ENCODE results near the gene TSSC4.
"Not testable (repeated sequence)": the region's sequence is repeated elsewhere in the genome, so short reads cannot be mapped to it uniquely, and the experiment has no call there.

The TSSC4 gene

DNA sequence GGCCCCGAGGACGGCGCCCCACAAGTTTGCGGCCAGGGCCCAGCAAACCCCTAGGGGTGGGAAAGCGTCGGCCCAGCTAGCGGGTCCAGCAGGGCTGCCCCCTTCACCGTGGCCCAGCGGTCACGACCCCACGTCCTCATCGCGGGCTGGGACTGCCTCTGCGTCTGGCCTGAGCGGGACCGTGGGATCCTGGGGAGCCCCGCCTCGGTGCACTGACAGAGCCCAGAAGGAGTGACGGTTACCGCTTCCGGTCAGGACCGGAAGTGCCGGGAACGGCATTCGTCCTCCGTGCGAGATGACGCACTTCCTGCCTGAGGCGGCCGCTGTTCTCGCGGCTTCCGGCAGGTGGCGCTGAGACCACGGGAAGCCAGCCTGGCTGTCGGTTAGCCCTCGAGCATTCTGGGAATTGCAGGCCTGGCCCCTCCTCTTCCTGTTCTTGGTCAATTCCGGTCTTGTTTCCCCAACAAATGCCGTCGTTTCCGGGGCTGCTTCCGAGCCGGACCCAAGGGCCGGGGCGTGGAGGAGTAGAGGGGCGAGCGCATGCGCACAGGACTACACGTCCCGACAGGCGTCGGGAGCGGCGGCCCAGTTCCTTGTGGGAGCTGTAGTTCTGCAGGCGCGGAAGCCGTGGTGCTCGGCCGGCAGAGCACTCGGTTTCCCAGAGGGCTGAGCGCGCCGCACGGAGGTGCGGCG lies at the start of gene TSSC4:
Gene TSSC4, plus strand, starts transcription at position 682 of the 693 bp plus-strand sequence. CDS start 1,884 bp downstream, outside the sequence.
- peak; percentile 91 to 100 (median 99) for DNase-seq

DNA sequence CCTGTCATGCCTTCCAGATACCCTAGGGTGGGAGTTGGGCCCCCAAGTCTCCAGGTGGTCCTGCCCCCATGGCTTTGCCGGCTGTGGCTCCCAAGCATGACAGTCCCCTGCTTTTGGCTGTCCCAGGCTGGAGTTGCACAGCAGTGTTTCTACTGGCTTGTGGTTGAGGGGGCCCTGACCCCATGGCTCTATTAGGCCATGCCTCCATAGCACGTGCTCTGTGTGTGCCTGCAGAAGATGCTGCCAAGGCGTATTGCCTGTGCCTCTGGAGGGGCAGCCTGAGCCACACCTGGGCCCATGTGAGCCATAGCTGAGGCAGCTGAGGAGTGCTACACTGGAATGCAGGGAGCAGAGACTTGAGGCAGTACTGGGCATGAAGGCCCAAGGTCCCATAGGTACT lies 48.8 kb upstream of the TSSC4 start:
- no peak for DNase-seq

DNA sequence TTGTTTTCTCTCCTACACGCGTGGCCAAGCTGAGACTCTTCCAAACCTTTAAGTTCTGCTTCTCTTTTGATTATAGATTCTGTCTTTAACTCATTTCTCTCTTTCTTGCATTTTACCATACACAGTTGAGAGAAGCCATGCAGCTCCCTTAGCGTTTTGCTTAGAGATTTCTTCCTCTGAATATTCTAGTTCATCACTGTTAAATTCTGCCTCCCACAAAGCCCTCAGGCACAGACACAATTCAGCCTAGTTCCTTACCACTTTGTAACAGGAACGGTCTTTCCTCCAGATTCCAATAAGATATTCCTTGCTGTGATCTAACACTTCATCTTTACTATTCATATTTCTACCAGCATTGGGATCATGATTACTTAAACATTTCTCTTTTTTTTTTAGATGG lies 48.1 kb upstream of the TSSC4 start:
- DNase-seq, result no peak

DNA sequence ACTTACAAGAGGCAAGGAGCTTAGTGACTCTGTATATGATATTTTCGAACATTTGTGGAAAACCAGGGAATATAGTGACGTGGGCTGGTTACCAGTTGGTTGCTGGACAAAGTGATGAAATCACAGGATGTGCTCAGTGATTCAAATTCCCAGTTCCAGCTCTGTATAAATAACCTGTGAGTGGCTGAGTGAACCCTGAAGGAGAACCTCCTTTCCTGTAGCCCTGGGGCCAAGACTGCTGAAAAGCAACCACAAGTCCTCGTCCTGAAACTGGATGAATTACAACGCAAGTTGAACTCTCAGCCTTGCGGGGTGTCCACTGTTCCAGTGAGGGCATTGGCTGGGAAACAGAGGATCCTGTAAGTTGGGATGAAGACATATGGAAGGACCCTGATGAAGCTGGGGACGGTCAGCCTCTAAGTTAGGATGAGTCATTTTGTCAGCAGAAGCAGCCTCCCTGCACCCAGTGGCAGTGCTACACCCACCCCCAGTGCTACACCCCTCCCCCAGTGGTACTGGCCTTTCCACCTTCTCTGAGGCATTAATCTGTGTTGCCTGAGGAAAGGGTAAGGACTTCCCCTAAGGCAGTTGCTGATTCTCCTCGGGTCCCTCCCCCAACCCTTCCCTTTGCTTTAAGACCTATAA lies 45.4 kb upstream of the TSSC4 start:
- no peak for DNase-seq

DNA sequence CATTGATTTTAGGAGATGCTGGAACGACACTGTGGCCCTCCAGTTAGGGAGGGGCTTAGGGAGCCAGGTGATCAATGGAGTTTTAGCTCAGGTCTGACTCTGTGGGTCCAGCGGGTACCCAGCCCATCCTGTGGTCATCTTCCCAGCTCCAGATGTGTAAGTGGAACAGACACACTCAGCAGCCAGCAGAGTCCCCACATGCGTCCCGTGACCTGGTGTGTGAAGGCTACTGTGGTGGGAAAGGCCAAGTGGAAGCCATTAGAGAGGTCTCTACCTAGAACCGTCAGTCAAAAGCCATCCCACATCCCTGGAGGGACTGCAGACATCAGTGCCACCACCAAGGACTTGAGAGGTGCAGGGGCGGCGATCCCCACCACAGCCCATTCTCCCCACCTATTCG lies 43.3 kb upstream of the TSSC4 start:
- no peak for DNase-seq

DNA sequence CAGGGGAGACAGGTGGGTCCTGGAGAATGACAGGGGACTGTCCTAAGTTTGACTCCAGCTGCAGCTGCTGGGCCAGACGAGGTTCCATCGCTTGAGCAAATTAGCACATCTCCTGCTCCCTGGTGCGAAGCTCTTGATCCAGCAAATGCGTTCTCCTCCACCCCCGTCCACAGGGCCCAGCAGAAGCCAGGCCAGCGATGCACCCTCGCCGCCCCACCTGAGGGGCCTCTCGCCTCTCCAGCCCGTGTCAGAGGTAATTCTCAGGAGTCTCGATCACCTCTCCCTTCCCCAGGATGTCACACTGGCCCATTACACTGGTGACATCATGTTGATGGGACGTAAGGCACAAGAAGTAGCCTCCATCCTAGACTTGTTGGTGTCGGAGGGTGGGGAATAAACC lies 42.9 kb upstream of the TSSC4 start:
- DNase-seq, result not testable (repeated sequence)

DNA sequence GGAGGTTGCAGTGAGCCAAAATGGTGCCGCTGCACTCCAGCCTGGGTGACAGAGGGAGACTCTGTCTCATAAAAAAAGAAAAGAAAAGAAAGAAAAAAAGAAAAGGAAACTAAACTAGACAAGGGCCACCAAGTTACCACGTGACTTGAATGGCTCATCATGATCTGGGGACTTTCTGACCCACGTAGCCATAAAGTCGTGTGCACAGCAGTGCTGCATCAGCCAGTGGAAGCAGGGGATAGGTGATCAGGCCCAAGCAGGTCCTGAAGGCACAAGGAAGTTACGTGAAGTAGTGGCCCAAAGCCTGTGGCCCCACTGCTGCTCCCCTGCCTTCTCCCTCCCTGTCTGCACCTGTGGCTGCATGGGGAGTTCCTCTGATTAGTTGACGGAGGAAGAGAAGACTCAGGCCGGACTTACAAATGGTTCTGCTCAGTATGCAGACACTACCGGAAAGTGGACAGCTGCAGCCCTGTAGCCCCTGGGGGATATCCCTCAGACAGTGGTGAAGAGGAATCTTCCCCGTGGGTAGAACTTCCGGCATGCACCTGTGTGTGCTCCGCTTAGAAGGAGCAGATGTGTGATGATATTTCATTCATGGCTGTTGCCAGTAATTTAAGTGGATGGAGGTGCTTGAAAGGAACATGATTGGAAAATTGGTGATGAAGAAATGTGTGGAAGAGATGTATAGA lies 41.7 kb upstream of the TSSC4 start:
- DNase-seq, result no peak

DNA sequence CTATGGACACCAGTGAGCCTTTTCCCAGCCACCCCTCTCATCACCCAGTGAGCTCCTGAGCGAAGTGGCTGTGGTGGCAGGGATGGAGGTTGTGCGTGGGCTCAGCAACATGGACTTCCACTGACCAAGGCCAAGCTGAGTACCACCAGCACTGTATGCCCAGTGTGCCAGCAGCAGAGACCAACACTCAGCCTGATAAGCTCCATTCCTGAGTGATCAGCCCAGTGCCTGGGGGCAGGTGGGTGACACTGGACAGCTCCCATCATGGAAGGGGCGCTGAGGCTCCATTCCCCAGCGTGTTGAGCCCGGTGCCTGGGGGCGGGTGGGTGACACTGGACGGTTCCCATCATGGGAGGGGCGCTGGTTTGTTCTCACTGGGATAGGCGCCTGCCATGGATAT lies 41.0 kb upstream of the TSSC4 start:
- no peak for DNase-seq

DNA sequence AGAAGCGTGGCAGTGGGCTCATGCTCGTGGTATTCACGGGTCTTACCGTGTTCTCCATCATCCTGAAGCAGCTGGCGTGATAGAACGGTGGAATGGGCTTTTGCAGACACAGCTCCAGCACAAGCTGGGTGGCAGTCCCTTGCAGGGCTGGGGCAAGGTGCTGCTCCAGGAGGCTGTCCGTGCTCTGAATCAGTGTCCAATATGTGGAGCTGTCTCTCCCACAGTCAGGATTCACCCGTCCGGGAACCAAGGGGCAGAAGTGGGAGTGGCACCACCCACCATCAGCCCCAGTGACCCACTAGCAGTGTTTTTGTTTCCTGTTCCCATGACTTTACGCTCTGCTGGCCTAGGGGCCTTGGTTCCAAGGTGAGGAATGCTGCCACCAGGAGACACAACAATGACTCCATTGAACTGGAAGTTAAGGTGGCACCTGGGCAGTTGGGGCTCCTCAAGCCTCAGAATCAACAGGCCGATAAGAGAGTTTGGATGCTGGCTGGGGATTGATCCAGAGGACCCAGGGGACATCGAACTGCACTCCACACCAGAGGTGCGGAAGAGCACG lies 40.4 kb upstream of the TSSC4 start:
- DNase-seq, result no peak

DNA sequence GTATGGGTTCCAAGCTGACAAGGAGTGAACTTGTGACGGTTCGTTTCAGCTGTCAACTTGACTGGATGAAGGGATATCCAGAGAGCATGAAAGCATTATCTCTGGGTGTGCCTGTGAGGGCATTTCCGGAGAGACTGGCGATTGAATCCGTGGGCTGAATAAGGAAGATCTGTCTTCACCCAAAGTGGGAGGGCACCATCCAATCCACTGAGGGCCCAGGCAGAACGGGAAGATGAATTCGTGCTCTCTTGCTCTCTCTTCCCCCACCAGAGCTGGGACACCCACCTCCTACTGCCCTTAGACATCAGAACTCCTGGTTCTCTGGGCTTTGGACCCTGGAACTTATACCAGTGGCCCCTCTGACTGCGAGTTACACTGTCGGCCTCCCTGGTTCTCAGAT lies 39.0 kb upstream of the TSSC4 start:
- DNase-seq, result no peak

DNA sequence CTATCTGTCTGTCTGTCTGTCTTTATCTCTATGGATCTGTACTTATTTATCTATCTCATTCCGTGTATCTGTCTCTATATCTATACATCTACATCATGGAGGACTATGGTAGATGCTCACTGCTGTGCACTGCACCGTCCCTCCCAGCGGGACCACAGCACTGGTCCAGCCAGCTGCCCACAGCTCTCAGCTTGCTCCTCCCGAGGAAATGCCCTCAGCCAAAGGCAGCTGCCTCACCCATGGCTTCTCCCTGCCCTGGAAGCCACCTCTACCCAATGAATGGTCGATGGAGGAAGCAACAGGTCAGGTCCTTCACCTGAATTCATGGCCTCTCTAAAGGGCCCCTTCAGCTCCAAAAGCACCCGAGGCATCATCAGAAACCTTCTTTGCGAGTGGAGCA lies 38.1 kb upstream of the TSSC4 start:
- DNase-seq, result no peak

DNA sequence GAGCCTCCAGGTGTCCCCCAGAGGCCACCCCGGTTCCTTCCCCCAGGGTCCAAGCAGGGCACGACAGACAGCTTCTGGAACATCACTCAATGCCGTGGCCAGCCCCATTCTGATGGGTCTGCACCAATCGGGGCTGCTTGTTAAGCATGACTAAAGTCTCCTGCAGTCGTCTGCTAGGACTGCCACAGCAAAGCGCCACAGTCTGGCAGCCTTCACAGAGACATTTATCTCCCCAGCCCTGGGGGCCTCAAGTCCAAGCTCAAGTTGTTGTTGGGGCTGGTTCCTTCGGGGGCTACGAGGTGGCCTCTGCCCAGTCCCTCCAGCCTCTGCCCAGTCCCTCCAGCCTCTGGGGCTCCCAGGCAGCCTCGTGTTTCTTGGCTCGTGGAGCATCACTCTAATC lies 37.4 kb upstream of the TSSC4 start:
- no peak for DNase-seq

DNA sequence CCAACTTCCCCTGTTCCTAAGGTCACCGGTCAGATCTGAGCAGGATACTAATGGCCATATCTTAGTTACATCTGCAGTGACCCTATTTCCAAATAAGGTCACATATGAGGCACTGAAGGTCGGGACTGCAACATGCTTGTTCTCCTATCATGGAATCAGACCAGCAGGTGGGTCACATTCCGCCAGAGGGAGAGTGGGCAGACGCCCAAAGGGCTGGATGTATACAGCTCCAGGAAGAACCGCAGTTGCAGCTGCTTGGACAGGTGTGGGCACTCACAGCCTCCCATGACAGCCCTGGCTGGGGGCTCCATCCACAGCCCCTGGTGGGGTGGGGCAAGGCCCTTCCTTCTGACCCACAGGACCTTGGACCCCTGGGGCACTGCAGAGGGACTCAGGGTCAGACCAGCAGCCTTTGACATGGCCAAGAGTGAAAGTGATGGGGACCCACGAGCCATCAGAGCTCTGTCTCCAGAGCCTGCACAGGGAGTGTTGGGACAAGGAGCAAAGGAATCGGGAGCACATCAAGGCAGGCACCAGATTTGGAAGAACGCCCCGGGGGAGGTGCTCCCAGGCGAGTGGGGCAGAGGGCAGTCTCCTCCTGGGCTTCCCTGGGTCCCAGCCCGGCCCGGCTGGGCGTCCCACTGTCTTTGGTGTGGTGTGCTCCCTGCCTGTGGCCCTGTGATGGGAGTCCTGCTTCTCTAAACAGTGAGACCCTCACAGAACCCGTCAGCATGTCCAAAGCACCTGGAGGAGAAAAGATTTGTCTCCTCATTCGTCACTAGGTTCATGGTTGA lies 36.8 kb upstream of the TSSC4 start:
- DNase-seq, result no peak

DNA sequence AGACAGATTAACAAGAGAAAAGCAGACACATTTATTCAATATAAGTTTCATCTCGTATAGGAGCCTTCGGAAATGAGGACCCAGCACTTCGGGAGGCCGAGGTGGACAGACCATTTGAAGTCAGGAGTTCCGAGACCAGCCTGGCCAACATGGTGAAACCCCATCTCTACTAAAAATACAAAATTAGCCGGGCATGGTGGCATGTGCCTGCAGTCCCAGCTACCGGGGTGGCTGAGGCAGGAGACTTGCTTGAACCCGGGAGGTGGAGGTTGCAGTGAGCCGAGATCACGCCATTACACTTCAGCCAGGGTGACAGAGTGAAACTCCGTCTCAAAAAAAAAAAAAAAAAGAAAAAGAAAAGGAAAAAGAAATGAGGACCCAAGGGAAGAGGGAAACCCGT lies 36.2 kb upstream of the TSSC4 start:
- DNase-seq, result not testable (repeated sequence)

DNA sequence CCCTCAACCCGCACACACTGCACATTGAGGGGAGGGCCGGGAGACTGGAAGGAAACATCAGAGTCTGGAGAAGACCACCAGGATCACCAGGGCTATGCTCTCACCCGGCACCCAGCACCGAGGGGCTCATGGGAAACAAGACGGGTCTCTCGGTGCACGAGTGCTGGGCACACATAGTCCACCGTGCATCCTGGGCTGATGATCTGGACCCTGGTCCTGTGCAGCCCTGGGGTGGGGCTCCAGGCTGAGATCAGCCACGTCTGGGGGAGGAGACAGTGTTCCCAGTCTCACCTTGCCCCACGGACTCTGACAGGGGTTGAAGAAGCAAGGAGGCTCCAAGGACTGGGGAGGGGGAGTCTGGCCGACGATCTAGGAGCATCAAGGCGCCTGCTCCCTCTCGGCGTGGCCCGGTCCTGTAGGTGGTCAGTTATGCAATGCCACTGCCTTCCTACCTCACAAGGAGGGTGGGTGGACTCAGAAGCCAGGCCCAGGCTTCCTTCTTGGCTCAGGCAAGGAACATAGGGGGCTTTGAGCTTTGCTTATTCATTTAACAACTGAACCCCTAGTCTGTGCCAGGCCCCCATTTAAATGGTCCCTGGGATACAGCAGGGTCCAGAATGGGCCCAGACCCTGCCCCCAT lies 34.9 kb upstream of the TSSC4 start:
- DNase-seq, result no peak

DNA sequence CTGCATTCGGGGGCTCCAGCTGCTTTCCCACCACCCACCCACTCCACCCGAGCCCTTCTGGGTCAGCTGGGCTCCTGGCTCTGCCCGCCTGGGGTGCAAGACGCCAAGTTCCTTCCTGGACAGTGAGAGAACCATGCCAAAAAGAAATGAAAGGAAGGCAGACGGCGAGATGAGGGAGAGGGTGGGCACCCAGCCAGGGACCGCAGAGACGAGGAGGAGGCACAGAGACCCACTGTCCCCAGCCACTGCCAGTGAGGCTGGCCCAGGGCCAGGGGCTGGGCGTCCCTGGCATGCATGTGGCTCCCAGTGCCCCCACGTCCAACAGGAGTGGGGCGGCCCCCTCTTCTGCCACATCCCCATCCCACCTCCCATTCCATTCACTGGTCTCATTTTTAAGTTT lies 34.3 kb upstream of the TSSC4 start:
- peak in 41 of 56 donors; percentile 35 to 83 (median 54) for DNase-seq

DNA sequence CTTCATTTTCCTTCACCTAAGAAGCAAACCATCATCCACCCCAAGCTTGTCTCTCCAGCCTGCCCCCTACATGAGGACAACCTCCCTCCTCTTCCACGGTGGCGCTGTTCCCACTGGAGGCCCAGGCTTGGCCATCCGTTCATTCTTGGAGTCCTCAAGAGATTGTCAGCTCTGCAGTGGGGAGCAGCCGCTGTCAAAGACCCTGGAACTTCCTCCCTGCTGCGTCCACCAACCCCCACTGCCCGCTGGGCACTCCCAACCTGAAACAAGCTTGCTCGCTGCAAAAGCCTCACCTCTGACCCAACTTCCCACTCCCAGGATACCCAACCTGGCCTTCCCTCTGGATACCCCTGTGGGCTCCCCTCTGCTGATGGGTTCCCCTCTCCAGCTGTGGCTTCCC lies 33.8 kb upstream of the TSSC4 start:
- DNase-seq, result peak in 6 of 56 donors; percentile 37 to 57 (median 49)

DNA sequence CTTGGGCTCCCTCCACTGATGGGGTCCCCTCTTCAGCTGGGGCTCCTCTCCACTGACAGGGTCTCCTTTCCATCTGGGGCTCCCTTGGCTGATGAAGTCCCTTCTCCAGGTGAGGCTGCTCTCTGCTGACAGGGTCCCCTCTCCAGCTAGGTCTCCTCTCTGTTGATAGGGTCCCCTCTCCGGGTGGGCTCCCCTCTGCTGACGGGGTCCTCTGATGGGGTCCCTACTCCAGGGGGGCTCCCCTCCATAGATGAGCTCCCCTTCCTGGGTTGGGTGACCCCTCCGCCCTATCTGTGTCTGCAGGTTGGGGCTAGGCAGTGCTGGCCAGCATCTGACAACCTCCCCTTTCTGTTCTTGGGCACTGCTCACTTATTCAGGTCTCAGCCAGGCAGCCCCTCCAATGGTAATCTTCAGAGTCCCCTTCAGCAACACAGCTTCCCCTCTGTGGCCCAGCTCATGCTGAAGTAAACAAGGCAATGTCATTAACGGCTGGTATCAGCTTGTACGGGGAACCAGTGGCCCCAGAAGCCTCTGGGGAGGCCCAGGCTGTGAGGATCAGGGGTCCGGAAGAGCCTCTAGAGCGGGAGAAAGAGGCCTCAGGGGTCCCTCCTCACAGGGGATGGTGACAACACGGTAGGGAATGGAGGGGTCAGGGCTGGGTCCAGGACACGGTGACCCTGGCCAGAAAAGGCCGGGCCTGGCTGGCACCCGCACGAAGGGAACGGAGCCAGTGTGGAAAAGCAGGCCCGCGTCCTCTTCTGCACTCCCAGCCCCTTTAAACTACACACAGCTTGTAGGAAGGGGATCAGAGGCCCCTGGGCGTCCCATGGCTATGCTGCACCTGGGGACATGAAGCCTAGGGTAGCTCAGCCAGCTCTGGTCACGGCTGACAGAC lies 33.0 kb upstream of the TSSC4 start:
- DNase-seq, result no peak

DNA sequence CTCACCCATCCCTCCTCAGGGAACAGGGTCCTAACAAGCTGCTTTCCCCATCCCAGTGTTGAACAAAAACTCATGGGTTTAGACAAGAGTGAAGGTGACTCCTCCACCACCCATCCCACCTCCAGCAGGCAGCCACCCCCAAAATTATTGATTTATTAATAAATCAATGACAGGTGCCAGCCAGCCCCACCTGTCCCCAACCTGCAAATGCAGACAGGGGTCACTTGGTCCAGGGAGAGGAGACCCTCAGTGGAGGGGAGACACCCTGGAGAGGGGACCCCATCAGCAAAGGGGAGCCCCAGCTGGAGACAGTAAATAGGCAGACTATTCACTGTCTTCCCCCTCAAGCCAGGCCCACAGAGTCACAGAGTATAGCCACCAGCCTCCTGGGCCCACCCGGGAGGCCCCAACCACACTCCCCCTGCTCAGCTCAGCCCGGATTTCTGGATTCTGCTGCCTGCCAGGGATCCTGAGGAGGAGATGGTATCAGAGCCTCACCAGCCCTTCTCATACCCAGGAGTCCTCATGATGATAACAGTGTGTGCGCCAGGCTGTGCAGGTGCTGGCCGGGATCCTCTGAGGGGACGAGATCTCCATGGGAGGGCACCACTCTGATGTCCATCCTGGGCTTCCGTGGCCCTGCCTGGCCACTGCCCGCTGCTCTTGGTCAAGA lies 32.2 kb upstream of the TSSC4 start:
- DNase-seq, result no peak

DNA sequence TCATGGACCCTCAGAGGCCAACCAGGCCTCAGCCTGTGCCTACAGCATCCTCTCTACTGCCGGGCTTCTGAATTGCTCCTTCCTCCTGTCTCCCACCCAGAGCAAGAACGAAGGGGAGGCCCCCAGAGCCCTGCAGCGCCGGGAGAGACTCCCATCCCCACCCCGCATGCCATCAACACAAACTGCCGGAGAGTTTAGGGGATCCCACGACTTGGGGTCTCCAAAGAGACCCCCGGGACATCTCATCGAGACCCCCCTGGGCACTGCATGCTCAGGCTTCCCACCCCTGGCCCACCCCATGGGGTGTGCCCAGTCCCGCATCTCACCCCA lies 31.7 kb upstream of the TSSC4 start:
- DNase-seq, result no peak
